ENCODE results near the gene TMA7B. TPM values are rescaled to one million over a fixed set of nuclear protein-coding genes. Genes with fewer than 3 reads are reported as not detected.

TMA7B gene
- total RNA-seq, 1 donor from 2014 or later: not detected

DNA sequence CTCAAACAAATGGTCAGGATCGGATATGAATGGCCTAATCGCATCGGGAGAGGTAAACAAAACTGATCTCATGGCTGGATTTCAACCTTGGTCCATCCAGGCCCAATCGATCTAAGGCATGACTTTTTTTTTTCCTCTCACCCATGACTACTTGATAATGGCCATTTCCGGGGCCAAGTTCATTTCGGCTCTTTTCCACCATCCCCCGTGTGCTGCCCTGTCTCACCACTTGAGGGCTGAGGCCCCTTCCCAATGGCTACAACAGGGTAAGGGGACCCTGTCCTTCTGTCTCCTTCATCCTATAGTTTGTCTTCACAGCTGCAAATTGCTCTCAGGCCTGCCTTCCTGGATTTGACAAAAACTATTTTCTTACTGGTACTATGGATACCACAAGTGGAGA is 32.7 kb upstream of the TMA7B start:
- Mint-ChIP-seq H3K27ac (no peak overlapping the region), H3K36me3 (no peaks in the 10 kb centered on the region), H3K27me3 (ENCODE audit: insufficient read depth, low read depth) (peaks cover 6% of the 10 kb centered on the region), H3K4me1 (no peaks in the 10 kb centered on the region), H3K4me3 (no peak overlapping the region), H3K9me3 (no peaks in the 10 kb centered on the region)
- Histone ChIP-seq H3K79me2 (ENCODE audit: low read depth) (no peaks in the 10 kb centered on the region), H3K9me3 (ENCODE audit: low read depth) (no peaks in the 10 kb centered on the region), H2AFZ (replicated peaks) (no peak overlapping the region), H3K36me3 (no peaks in the 10 kb centered on the region), H3K4me1 (no peaks in the 10 kb centered on the region), H3F3A (ENCODE audit: low read depth) (peaks cover 1% of the 10 kb centered on the region), H4K20me1 (ENCODE audit: low read depth) (no peaks in the 10 kb centered on the region), H3K9ac (no peak overlapping the region), H3K27ac (no peak overlapping the region), H3K4me2 (no peak overlapping the region), H3K4me3 (no peak overlapping the region), H3K27me3 (peaks cover 4% of the 10 kb centered on the region)
- no peak for TF ChIP-seq EZH2phosphoT487 (IDR thresholded peaks at IDR 0.05)
- TF ChIP-seq, protein P1, sequence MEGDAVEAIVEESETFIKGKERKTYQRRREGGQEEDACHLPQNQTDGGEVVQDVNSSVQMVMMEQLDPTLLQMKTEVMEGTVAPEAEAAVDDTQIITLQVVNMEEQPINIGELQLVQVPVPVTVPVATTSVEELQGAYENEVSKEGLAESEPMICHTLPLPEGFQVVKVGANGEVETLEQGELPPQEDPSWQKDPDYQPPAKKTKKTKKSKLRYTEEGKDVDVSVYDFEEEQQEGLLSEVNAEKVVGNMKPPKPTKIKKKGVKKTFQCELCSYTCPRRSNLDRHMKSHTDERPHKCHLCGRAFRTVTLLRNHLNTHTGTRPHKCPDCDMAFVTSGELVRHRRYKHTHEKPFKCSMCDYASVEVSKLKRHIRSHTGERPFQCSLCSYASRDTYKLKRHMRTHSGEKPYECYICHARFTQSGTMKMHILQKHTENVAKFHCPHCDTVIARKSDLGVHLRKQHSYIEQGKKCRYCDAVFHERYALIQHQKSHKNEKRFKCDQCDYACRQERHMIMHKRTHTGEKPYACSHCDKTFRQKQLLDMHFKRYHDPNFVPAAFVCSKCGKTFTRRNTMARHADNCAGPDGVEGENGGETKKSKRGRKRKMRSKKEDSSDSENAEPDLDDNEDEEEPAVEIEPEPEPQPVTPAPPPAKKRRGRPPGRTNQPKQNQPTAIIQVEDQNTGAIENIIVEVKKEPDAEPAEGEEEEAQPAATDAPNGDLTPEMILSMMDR (IDR thresholded peaks at IDR 0.05): peak; percentile 40
- no peak for TF ChIP-seq EZH2 (IDR thresholded peaks at IDR 0.05)
- DNase-seq (ENCODE audit: low spot score): no peak

DNA sequence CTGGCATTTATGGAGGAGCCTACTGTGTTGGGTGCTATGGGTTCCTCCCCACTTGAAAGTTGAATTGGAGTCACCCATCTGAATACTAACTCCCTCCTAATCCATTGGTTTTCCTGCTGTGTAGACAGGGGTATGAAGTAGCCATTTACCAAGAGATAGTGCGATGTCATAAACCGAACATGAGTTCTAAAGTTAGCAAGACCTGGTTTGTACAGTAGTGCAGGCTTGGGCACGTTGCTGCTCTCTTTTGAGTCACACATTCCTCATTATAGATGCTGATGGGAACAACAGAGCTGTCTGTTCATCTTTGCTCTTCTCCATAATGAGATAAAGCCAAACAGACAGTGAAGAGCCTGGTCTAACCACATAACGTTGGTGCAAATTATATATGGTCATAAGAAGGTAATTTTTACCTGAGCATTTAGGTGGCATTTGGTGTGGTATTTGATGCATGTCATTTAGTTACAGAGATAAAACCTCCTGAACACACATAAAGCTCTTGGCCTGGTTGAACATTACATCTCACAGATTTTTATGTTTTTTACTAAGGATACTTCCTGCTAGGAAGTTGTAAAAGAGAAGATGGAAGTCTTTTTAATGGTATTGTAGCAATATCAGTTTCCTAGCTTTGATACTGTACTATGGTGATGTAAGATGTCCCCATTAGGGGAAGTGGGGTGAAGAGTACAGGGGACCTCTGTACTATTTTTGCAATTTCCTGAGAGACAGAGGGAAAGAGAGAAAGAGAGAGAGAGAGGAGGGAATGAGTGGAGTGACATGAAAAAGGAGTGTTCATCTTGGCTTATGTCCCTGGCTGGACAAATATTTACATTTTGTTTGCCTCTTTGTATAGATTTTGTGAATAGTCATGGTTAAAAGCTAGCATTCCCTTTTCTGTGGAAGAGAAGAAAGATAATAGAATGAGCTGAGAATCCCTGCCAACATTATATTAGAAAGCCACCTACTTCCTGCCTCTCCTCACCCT is 31.4 kb upstream of the TMA7B start:
- peaks cover 14% of the 10 kb centered on the region for H3F3A ChIP-seq (ENCODE audit: low read depth)
- Mint-ChIP-seq H3K4me1 (peaks cover 10% of the 10 kb centered on the region), H3K9me3 (no peaks in the 10 kb centered on the region), H3K27ac (no peak overlapping the region), H3K27me3 (ENCODE audit: insufficient read depth, low read depth) (peaks cover 6% of the 10 kb centered on the region), H3K4me3 (no peak overlapping the region), H3K36me3 (no peaks in the 10 kb centered on the region)
- TF ChIP-seq, protein P1 (IDR thresholded peaks at IDR 0.05): no peak
- no peak overlapping the region for H3K4me3 ChIP-seq
- DNase-seq (ENCODE audit: low spot score): no peak
- no peak overlapping the region for H3K9ac ChIP-seq
- H3K9me3 ChIP-seq (ENCODE audit: low read depth): no peaks in the 10 kb centered on the region
- no peak overlapping the region for H3K27ac ChIP-seq
- H3K4me1 ChIP-seq: peaks cover 8% of the 10 kb centered on the region
- no peak overlapping the region for H2AFZ ChIP-seq (replicated peaks)
- peaks cover 4% of the 10 kb centered on the region for H3K27me3 ChIP-seq
- H4K20me1 ChIP-seq (ENCODE audit: low read depth): peaks cover 3% of the 10 kb centered on the region
- H3K36me3 ChIP-seq: no peaks in the 10 kb centered on the region
- no peak overlapping the region for H3K4me2 ChIP-seq
- H3K79me2 ChIP-seq (ENCODE audit: low read depth): no peaks in the 10 kb centered on the region

DNA sequence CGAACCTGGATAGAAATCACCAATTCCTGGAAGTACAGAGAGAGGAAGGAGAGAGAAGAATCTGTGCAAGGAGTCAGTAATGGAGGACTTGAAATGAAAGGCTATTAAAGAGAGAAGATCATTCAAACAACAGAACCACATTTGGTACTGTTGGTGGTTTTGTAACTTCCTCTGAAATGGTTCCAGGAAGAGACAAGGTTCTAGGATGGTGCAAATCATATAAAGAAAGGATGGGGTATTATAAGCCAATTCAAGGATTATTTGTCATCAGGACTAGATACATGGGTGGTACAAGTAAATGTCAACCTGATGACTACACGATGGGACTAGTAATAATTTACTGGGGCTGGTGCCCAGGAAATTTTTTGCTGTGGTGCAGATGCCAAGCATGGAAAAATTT is 28.9 kb upstream of the TMA7B start:
- H3K4me1 ChIP-seq: peaks cover 31% of the 10 kb centered on the region
- no peak overlapping the region for H3K4me2 ChIP-seq
- H3K9me3 ChIP-seq (ENCODE audit: low read depth): no peaks in the 10 kb centered on the region
- H3K36me3 ChIP-seq: no peaks in the 10 kb centered on the region
- Mint-ChIP-seq H3K27ac (no peak overlapping the region), H3K9me3 (no peaks in the 10 kb centered on the region), H3K4me3 (no peak overlapping the region), H3K4me1 (peaks cover 28% of the 10 kb centered on the region), H3K27me3 (ENCODE audit: insufficient read depth, low read depth) (peaks cover 4% of the 10 kb centered on the region), H3K36me3 (no peaks in the 10 kb centered on the region)
- DNase-seq (ENCODE audit: low spot score): no peak
- H3K9ac ChIP-seq: no peak overlapping the region
- peaks cover 4% of the 10 kb centered on the region for H3K27me3 ChIP-seq
- peaks cover 31% of the 10 kb centered on the region for H3F3A ChIP-seq (ENCODE audit: low read depth)
- no peak for TF ChIP-seq EZH2phosphoT487 (IDR thresholded peaks at IDR 0.05)
- TF ChIP-seq, protein P1 (IDR thresholded peaks at IDR 0.05): no peak
- TF ChIP-seq EZH2 (IDR thresholded peaks at IDR 0.05): no peak
- no peak overlapping the region for H2AFZ ChIP-seq (replicated peaks)
- no peak overlapping the region for H3K27ac ChIP-seq
- peaks cover 3% of the 10 kb centered on the region for H4K20me1 ChIP-seq (ENCODE audit: low read depth)
- H3K4me3 ChIP-seq: no peak overlapping the region
- H3K79me2 ChIP-seq (ENCODE audit: low read depth): no peaks in the 10 kb centered on the region
